HG03460 (cell line): ENCODE results near the gene FBXO38.

Source experiments
- ATAC-seq: cut with Tn5 transposase; IDR thresholded peaks from one replicate; pipeline ENCODE4 v1.9.1; 2021; ENCODE audit not compliant: unreplicated experiment

Gene FBXO38

DNA sequence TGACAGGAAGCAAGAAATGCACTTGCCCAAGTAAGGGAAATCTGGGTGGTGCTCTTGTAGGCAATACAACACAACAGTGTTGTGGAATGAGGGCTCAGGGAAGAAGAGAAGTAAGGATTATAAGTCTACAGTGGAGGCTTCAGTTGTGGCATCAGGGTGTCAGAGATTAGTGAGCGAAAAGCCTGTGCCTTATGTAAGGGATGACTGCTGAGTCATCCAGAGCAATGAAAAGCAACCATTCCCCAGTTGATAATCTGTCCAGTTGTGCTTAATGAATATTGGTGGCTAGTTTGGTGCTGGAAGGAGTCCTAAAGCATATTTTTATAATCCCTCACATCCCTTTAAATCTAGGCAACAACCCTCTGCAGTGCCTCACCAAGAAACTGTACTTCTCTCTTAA, 42.0 kb downstream of the FBXO38 start:
- no peak for ATAC-seq

DNA sequence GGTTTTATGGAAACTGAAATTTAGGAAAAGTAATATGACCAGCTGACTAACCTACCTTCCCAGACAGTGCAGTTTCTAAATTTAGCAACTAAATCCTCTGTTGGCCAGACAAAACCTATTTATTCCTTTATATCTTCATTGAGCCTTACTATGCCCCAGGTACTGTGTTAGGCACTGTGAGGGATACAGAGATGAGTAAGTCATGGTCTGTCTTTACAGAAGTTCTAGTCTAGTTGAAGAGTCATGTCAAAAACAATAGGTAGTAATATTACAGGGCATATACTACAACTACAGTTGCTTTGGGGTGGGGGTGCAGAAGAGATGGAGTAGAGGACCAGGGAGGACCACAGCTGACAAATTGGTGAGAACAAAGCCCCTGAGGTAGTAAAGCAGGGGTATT, 42.8 kb downstream of the FBXO38 start:
- ATAC-seq: no peak

DNA sequence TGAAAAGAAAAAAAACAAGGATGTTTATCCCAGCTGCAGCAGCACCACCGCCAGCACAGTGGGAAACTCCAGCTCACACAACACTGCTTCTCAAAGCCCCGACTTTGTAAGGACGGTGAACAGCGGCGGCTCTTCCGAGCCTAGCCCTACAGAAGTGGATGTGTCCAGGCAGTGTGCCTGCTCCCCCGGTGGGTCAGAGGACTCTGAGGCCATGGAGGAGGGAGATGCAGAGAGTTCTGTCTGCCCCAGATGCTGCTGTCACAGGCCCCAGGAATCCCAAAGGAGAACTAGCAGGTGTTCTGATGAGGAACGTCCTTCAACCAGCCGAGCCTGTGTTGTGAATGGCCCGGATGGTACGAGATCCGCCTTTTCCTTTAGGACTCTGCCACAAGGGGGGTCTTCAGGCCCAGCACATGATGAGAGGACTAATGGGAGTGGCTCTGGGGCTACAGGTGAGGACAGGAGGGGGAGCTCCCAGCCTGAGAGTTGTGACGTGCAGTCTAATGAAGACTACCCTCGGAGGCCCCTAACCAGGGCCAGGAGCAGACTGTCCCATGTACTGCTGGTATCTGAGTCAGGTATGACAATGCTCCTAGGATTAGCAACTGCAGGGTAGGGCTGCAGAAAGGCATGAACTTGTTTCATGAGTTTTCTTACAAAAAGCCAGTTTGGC, 43.7 kb downstream of the FBXO38 start:
- no peak for ATAC-seq

DNA sequence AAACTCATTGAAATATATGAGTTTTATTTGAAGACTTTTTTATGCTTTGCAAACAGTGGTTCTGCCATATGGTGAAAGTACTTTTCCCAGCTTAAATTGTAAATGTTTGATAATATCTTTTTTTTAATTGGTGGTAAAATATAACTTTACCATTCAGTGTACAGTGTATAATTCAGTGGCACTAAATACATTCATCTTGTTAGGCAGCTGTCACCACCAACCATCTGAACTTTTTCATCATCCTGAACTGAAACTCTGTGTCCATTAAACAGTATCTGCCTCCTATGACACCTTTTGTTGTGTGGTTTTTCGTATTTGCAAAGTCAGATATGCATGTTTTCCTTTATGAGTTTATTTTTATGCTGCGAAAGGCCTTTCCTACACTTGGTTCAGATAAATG, 45.1 kb downstream of the FBXO38 start:
- ATAC-seq: no peak

GRCh38 chr5:148433826-148434225, 50.1 kb downstream of the FBXO38 start:
- no peak for ATAC-seq

DNA sequence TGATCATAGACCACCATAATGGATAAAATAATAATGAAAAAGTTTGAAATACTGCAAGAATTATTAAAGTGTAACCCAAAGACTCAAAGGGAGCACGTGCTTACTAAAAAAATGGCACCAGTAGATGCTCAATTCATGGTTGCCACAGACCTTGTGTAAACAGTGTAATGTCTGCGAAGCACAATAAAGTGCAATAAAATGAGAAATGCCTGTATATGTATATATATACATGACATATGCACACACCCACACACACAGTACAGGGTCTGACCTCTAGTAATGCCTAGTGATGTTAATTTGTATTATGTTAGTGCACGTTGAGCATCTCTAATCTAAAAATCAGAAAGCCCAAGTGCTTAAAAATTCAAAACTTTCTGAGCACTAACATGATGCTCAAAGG, 52.3 kb downstream of the FBXO38 start:
- no peak for ATAC-seq

DNA sequence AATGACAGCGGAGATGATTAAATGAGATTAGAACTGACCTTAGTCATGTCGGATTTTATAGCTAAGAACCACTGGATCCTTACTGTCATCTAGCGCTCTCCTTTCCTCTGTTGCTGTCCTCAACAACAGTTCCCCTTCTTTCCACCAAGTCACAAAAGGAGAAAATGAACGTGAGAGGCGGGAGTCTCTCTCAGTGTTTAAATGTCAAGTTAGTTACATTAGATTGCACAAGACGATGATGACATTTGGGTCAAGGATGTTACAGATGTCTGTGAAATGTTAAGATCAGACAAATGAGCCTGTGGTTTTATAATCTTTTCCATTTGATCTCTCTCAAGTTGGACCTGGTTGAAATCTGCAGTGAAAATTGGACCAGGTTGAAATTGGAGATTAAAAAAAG, 53.5 kb downstream of the FBXO38 start:
- ATAC-seq: no peak

GRCh38 chr5:148438933-148439332, 55.2 kb downstream of the FBXO38 start:
- ATAC-seq: no peak

- ATAC-seq: no peak
These were observed 59.5 kb downstream of the FBXO38 start for GRCh38 chr5:148443241-148443640.

GRCh38 chr5:148443998-148444397, 60.2 kb downstream of the FBXO38 start:
- ATAC-seq: peak; percentile 83

DNA sequence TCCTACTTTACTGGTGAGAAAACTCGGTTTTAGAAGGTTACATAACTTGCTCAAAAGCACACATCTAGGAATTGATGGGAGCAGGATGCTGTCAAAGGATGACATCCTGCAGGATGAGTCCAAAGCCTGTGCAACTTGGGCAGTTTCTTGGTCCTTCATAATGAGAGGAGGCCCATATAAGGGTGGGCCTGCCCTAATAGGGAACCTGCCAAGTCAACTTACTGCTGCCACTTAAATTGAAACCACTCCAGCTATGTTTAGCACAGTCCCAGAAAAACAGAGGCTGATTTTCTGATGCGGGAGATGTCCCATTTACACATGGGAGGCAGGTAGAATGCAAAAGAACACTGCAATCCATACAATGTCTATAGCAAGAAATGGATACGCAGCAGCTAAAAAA, 61.8 kb downstream of the FBXO38 start:
- no peak for ATAC-seq

DNA sequence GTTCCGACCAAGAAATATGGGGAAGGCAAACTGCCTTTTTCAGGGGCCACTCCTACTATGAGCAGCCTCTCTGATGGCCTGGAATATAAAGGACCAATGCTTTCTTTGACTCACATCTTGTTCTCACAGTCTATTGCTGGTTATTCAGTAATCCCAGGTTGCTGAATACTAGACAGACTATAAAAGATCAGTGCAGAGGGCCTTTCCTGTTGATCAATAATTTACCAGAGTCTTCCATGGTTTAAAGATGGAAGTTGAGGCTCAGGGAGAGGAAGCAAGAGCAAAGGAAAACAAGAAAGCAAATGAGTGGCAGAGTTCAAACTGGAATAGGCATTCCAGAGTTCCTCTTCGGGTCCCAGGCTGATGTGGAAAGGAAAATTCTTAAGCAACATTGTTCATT, 62.9 kb downstream of the FBXO38 start:
- no peak for ATAC-seq

DNA sequence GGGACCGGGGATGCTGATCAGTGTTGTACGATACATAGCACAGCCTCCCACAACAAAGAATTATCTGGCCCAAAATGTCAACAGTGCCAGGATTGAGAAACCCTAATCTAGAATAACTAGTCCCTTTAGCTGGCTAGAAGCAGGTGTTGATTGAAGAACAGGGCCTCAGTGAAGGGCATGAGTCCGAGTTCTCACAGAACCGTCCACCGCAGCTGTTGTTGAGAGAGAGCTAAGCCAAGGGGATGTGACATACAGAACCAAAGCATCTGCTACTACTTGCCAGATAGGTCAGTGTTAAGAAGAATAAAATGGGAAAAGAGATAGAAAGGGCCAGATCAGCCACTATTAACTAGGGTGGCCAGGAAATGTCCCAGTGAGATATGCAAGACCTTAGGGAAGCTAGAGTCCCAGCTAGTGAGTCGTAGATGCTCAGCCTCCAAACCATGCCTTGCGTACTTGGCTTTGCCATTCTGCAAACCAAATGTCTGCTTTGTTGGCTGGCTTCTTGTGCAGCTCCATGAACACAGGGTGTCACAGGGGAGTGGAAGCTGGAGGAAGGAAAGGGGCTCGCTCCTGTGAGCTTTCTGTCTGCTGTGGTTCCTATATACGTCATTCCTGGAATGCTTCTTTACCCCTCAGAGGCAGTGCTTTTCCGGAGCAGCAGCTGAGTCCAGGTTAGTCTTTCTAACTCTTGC, 68.9 kb downstream of the FBXO38 start:
- ATAC-seq: no peak

GRCh38 chr5:148454576-148454975, 70.8 kb downstream of the FBXO38 start:
- ATAC-seq: no peak

DNA sequence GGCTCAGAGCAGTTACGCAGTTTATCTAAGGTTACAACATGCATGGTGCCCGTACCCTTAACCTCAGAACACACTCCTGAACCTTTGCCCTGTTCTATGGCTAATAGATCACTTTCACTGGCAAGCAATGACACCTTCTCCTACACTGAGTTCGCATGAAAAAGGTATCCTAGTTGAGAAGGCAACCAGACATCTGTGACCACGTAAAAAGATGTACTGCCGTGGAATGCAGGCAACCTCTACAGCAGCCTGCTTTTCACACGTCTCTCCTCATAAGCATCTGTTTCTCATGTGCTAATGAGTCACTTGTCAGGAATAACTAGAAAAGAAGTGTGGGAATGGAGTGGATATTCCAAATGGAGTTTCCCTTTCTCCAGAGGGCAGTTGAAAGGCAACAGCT, 71.4 kb downstream of the FBXO38 start:
- no peak for ATAC-seq

DNA sequence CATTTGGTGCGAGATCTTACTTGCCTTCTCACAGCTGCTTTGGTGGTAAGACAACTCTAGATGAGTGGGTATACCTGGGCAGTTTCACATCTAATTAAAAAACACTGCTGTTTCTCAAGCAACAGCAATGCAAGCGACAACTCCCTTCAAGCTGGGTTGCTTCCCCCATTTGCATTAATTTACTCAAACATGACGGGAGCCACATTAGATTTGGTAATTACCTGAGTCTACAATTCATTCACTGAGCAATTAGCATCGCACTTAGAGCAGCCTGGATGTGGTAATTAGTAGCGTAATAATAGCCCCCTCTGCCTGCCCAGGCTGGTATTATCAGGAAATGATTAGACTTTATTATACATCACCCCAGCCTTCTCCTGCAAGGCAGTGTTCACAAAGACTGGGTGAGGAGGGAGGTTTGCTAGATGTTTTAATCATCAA, 73.4 kb downstream of the FBXO38 start:
- ATAC-seq: peak; percentile 57

- ATAC-seq: no peak
These were observed 74.5 kb downstream of the FBXO38 start for GRCh38 chr5:148458036-148458888.

DNA sequence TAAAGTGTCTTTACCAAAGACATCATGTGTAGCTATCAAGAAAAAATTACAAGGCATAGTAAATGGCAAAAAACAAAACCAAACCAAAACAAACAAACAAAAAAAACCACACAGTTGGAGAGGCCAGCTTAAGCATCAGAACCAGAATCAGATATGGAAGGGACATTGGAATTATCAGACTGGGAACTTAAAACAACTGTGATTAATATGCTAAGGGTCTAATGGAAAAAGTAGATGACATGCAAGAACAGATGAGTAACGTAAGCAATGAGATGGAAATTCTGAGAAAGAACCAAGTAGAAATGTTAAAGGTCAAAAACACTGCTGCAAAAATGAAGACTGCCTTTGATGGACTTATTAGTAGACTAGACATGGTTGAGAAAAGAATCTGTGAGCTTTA, 75.9 kb downstream of the FBXO38 start:
- ATAC-seq: no peak

DNA sequence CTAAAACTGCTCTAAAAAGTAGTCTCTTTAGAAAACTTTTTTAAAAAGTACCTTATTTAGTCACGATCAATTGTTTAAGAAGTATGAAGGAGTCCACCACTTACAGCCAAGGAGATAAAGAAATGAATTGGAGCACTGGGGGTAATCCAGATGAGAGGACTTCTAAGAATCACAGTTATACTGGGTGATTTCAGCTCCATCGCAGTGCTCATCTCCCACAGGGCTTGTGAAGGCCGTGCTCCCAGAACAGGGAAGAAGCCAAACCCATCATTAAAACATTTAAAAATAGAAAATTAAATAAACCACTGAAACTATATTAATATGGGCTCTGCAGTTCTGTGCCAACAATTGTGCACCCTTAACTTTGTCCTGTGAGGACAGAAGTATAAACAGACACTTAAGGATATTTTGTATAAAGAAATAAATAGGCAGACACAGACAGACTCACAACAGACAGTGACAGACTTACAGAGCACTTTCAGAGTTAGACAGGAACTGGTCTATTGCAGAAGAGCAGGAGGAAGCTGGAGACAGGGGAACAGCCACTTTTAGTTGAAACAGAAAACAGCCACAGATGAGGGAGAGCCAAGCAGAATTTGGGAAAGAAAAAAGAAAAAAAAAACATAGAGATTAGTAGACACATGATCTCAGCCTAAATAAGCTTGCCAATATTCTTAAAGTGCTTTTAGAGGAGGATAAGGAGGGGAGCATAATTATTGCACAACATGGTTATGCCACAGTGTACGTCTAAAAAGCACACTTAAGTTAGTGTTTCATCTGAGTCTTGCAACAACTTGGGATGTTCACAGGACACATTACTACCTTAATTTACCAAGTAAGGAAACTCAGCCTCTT, 81.8 kb downstream of the FBXO38 start:
- no peak for ATAC-seq

GRCh38 chr5:148466236-148466580, 82.5 kb downstream of the FBXO38 start:
- no peak for ATAC-seq

DNA sequence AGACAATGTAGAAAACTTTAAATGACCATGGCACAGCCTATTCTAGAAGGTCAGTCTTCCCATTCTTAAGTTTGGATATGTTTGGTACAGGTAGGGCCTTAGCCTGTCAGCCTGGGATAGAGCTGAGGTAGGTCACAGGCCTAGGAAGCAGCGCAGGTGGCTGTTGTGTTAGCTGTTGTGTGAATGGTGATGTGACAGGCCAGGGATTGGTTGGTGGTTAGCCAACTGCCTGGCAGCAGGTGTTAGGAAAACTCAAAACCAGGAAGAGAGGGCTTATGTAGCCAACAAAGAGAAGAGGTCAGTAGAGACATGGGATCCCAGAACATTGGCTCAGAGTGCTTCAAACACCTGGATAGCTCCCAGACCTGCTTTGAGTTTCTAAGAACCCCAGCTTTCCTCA, 84.2 kb downstream of the FBXO38 start:
- no peak for ATAC-seq
